Common myeloid progenitor, CD34-positive (primary cell): ENCODE data around the gene PTPRD.
"Not testable (repeated sequence)": the region's sequence is repeated elsewhere in the genome, so short reads cannot be mapped to it uniquely, and the experiment has no call there.

Experiments used
- CTCF ChIA-PET: fragments of 350-600 bp; sonication (Branson Sonifier 250); formaldehyde crosslinking; loops from one replicate; lab custom pipeline; 2021; ENCODE audit warnings: antibody characterized with exemption; lab: Charles Lee
- POLR2A ChIA-PET: fragments of 350-600 bp; sonication (Branson Sonifier 250); formaldehyde crosslinking; loops from one replicate; lab custom pipeline; 2021; ENCODE audit warnings: antibody characterized with exemption; lab: Charles Lee
- DNase-seq, 3 donors: peaks; one replicate each; pipeline versions ENCODE4 v3.0.0 to v3.0.0-alpha.2; 2013
- H3K27ac ChIP-seq, 2 experiments: 1 replicate in 1 of 2; 2 replicates in 1 of 2; pipeline ENCODE4 v1.7.0; 2013; ENCODE audit warnings: inconsistent platforms in 2 of 2, low read length in 2 of 2, mild to moderate bottlenecking in 2 of 2, low read depth in 1 of 2, moderate library complexity in 1 of 2; ENCODE audit not compliant: severe bottlenecking in 2 of 2, insufficient read depth in 1 of 2, poor library complexity in 1 of 2
- H3K27me3 ChIP-seq, 5 experiments: replicated peaks in 2 of 5; 1 replicate in 3 of 5; 2 replicates in 2 of 5; pipeline versions ENCODE4 v1.6.1 to v1.7.0; 2013; ENCODE audit warnings: low read length in 4 of 5, mild to moderate bottlenecking in 2 of 5, moderate library complexity in 2 of 5, inconsistent platforms in 1 of 5; ENCODE audit not compliant: insufficient read depth in 5 of 5, control insufficient read depth in 4 of 5
- H3K36me3 ChIP-seq, 4 experiments: 1 replicate in 2 of 4; 2 replicates in 2 of 4; pipeline versions ENCODE4 v1.6.1 to v1.7.0; 2013; ENCODE audit warnings: low read length in 3 of 4, control low read depth in 1 of 4, mild to moderate bottlenecking in 1 of 4; ENCODE audit not compliant: control insufficient read depth in 4 of 4, insufficient read depth in 4 of 4
- H3K4me1 ChIP-seq, 4 experiments: 1 replicate in 3 of 4; 2 replicates in 1 of 4; pipeline versions ENCODE4 v1.6.1 to v1.7.1; 2013; ENCODE audit warnings: low read length in 3 of 4, mild to moderate bottlenecking in 3 of 4, control low read depth in 1 of 4, inconsistent platforms in 1 of 4, moderate library complexity in 1 of 4; ENCODE audit not compliant: control insufficient read depth in 4 of 4, insufficient read depth in 4 of 4; ENCODE audit errors: control extremely low read depth in 1 of 4
- H3K4me3 ChIP-seq, 7 experiments: 1 replicate in 4 of 7; 2 replicates in 3 of 7; pipeline versions ENCODE4 v1.5.1 to v1.7.0; 2013; ENCODE audit warnings: mild to moderate bottlenecking in 7 of 7, low read length in 6 of 7, moderate library complexity in 6 of 7, inconsistent platforms in 2 of 7, low read depth in 2 of 7, control low read depth in 1 of 7; ENCODE audit not compliant: insufficient read depth in 4 of 7, control insufficient read depth in 1 of 7; ENCODE audit errors: extremely low read depth in 1 of 7
- H3K9me3 ChIP-seq, 5 experiments: 1 replicate in 4 of 5; 2 replicates in 1 of 5; pipeline versions ENCODE4 v1.6.1 to v1.7.1; 2013; ENCODE audit warnings: low read length in 4 of 5, mild to moderate bottlenecking in 2 of 5, inconsistent platforms in 1 of 5, low read depth in 1 of 5, moderate library complexity in 1 of 5; ENCODE audit not compliant: control insufficient read depth in 4 of 5, insufficient read depth in 2 of 5; ENCODE audit errors: control extremely low read depth in 1 of 5
- WGBS: methylation state at CpG from one replicate; pipeline ENCODE4 v1.1.5; 2013; ENCODE audit not compliant: insufficient coverage; 5-methylcytosine and 5-hydroxymethylcytosine counted together

PTPRD gene

GRCh38 chr9:8926461-8926860 lies 1686.3 kb downstream of the PTPRD start:
- no peak for DNase-seq
- Histone ChIP-seq H3K36me3 (no peaks in the 10 kb centered on the region), H3K4me1 (no peaks in the 10 kb centered on the region), H3K27ac (no peak overlapping the region), H3K4me3 (no peak overlapping the region), H3K27me3 (no peaks in the 10 kb centered on the region), H3K9me3 (no peaks in the 10 kb centered on the region)
- ChIA-PET CTCF (no interaction called here), POLR2A (no interaction called here)
- 80% methylated on average over 1 of the region's 1 CpG for WGBS

- H3K27me3 ChIP-seq, result no peaks in the 10 kb centered on the region
- H3K4me3 ChIP-seq, result no peak overlapping the region
- 94% methylated on average over 2 of the region's 2 CpGs for WGBS
- H3K36me3 ChIP-seq, result no peaks in the 10 kb centered on the region
- ChIA-PET POLR2A (no interaction called here), CTCF (no interaction called here)
- no peaks in the 10 kb centered on the region for H3K4me1 ChIP-seq
- H3K9me3 ChIP-seq, result no peaks in the 10 kb centered on the region
- no peak overlapping the region for H3K27ac ChIP-seq
- no peak for DNase-seq
These were observed 1688.2 kb downstream of the PTPRD start for GRCh38 chr9:8924562-8924961.

- H3K27ac ChIP-seq, CTCF ChIA-PET, POLR2A ChIA-PET, DNase-seq, H3K36me3 ChIP-seq, H3K4me1 ChIP-seq, H3K4me3 ChIP-seq, H3K27me3 ChIP-seq, H3K9me3 ChIP-seq: not testable (repeated sequence)
- WGBS, result 85% methylated on average over 16 of the region's 19 CpGs
These were observed 1692.2 kb downstream of the PTPRD start for GRCh38 chr9:8920478-8921183.

- Histone ChIP-seq H3K27ac (no peak overlapping the region), H3K4me1 (no peaks in the 10 kb centered on the region), H3K9me3 (no peaks in the 10 kb centered on the region), H3K36me3 (no peaks in the 10 kb centered on the region), H3K4me3 (no peak overlapping the region), H3K27me3 (no peaks in the 10 kb centered on the region)
- ChIA-PET CTCF (no interaction called here), POLR2A (no interaction called here)
- DNase-seq, result no peak
- WGBS, result 100% methylated on average over 2 of the region's 7 CpGs
These were observed 1694.7 kb downstream of the PTPRD start for GRCh38 chr9:8917956-8918739.

GRCh38 chr9:8916771-8917170 lies 1696.0 kb downstream of the PTPRD start:
- H3K4me3 ChIP-seq, result no peak overlapping the region
- ChIA-PET POLR2A (interaction anchor here (0.6 kb wide), 1 partner anchor 22 kb away, joined by 8 read pairs; no protein-coding TSS in a partner anchor), CTCF (no interaction called here)
- H3K9me3 ChIP-seq, result no peaks in the 10 kb centered on the region
- 90% methylated on average over 1 of the region's 2 CpGs for WGBS
- no peaks in the 10 kb centered on the region for H3K4me1 ChIP-seq
- DNase-seq, result no peak
- no peaks in the 10 kb centered on the region for H3K27me3 ChIP-seq
- no peak overlapping the region for H3K27ac ChIP-seq
- no peaks in the 10 kb centered on the region for H3K36me3 ChIP-seq

GRCh38 chr9:8907868-8908267 lies 1704.9 kb downstream of the PTPRD start:
- Histone ChIP-seq H3K4me3 (no peak overlapping the region), H3K4me1 (no peaks in the 10 kb centered on the region), H3K9me3 (peaks cover 0 to 8% (median 0%) of the 10 kb centered on the region in 5 experiments), H3K27me3 (no peaks in the 10 kb centered on the region), H3K27ac (no peak overlapping the region), H3K36me3 (no peaks in the 10 kb centered on the region)
- ChIA-PET CTCF (interaction anchor here (1.8 kb wide), 1 partner anchor 12 kb away, joined by 6 read pairs; no protein-coding TSS in a partner anchor), POLR2A (no interaction called here)
- DNase-seq, result no peak

- H3K27ac ChIP-seq, result no peak overlapping the region
- H3K36me3 ChIP-seq, result no peaks in the 10 kb centered on the region
- DNase-seq, result no peak
- H3K27me3 ChIP-seq, result no peaks in the 10 kb centered on the region
- ChIA-PET POLR2A (no interaction called here), CTCF (no interaction called here)
- H3K4me3 ChIP-seq, result no peak overlapping the region
- peaks cover 0 to 8% (median 0%) of the 10 kb centered on the region in 5 experiments for H3K9me3 ChIP-seq
- no peaks in the 10 kb centered on the region for H3K4me1 ChIP-seq
- WGBS, result 100% methylated on average over 1 of the region's 3 CpGs
These were observed 1707.1 kb downstream of the PTPRD start for GRCh38 chr9:8905731-8906130.
